22Rv1 (cell line): ENCODE data around the gene ACTR8.

ENCODE experiments used
- H3K27ac ChIP-seq: fragments of 450-650 bp; 2 replicates; pipeline ENCODE4 v1.5.1; 2017
- CTCF ChIP-seq: fragments of 450-650 bp; IDR thresholded peaks from 2 replicates; pipeline ENCODE4 v1.5.1; 2017; ENCODE audit warnings: mild to moderate bottlenecking
- ZFX ChIP-seq: fragments of 450-650 bp; IDR thresholded peaks from 2 replicates; pipeline ENCODE4 v1.6.1; 2017; ENCODE audit warnings: antibody characterized with exemption, borderline replicate concordance

Gene ACTR8

GRCh38 chr3:53842436-53843194, 39.3 kb downstream of the ACTR8 start:
- TF ChIP-seq ZFX = no peak
- peak; percentile 59 for TF ChIP-seq CTCF
- peak overlapping the region; percentile 89 for H3K27ac ChIP-seq

DNA sequence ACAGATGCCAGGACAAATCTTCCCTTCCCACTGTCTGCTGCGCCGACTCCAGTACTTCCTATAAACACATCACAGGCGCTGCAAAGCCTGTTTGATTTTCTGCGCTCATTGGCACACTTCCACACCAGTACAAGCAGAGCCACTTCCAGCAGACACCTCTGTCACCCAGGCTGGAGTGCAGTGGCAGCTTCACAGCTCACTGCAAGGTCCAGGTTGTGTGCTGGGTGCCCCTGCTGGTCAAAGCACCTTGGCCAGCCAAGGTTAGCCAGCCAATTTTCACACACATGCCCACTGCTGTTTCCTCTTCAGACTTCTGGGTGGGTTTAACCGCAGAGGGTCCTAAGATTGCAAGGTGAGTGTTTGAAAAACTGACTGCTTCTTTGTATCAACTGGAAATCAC, 40.7 kb downstream of the ACTR8 start:
- TF ChIP-seq CTCF = peak; percentile 49
- no peak for TF ChIP-seq ZFX
- H3K27ac ChIP-seq = peak overlapping the region; percentile 89

- TF ChIP-seq CTCF = no peak
- TF ChIP-seq ZFX = no peak
- no peak overlapping the region for H3K27ac ChIP-seq
Measured at GRCh38 chr3:53837331-53837730, 44.6 kb downstream of the ACTR8 start.

DNA sequence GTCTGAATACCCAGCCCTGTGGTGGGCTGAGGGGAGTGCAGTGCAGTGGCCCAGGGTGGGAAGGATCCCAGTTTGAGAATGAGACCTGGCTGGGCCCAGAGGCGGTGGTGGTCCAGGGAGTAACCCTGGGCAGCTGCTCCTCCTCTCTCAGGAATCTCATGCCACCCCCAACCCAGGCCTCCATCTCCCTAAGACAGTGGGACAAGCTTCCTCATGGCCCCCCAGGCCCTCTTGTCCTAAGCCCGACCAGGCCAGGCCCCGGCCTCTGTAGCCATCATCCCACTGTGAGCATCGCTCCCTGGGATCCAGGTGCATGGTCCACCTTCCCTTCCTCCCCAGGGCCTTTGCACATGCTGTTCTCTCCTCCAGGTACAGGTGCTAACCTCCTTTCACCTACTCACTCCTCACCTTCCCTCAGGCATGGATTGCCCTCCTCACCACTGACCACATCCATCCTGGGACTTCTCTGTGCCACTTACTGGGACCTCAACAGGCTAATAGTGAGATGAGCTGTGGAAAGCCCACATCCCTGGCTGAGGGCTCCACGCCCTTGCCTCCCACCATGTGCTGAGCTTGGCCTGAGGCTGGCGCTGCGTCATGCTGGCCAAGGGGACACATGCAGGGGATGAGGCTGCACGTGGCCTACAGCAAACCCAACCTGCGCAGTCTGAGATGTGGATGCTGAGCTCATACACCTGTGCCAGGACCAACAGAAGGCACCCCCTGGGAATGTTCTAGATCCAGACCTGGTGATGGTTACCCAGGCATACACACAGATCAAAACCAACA, 45.7 kb downstream of the ACTR8 start:
- no peak overlapping the region for H3K27ac ChIP-seq
- TF ChIP-seq CTCF (no peak), ZFX (no peak)

DNA sequence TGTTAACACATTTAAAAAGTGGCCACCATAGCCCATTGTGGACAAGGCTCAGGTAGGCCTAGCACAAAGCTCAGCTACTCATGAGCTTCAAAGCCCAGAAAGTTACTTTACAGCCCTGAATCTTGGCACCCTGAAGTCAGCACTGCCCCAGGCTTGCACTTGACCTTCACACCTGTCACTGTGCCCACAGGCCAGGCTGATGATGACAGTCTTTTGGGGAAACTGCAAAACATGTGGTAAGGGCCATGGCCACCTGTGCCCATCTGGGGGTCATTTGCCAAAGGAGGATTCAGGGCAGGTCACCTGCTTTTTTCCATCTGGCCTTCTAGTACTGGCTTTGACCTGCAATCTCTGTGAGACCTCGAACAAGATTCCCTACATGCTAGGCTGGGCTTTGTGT, 46.7 kb downstream of the ACTR8 start:
- no peak overlapping the region for H3K27ac ChIP-seq
- TF ChIP-seq CTCF (no peak), ZFX (no peak)

DNA sequence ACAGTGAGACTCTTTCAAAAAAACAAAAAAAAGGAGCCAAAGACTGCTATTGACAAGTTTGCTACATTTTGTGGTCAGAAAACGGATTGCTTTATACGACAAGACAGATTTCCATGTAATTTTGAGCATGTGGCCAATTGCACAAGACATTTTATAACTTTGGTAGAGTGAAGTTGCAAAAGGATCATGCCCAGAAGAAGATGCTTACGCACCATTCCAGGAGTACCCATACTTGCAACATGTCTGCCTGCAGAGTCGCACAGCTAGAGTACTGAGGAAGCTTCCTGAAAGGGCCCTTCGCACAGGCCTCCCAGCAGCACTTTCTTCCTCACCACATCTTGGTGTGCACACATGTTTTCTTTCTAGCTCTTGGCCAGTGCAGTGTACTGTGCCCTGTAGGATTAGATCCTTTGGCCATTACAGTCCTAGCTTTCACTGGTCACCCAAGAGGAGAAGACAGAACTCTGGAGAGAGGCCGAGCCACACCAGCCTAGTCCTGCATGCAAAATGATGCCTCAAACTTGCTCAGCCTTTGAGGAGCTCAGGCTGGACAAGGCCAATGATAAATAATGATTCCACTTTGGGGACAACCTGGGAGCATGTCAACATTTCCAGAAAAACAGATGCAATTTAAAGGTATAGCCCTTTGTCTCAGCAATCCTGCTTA, 47.4 kb downstream of the ACTR8 start:
- TF ChIP-seq CTCF (no peak), ZFX (no peak)

DNA sequence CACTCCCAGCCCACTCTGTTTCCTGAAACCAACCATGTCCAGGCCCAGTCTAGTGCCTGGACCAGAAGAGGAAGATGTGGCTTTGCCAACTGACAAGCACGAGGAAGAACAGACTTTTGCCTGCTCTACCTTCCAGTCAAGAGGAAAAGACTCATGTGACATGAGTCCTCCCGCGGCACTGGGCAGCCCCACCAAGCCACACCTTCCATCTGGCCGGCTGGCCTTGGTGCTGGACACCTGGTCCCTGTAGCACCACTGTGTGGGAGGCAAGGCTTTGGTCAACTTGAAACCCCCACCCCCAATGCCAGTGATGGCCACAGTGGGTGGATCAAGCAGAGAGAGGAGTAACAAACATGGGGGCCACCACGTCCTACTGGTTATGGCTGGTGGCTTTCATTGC, 48.3 kb downstream of the ACTR8 start:
- TF ChIP-seq CTCF = no peak
- no peak for TF ChIP-seq ZFX
- no peak overlapping the region for H3K27ac ChIP-seq

More for the DNA sequence above, 47.4 kb downstream of the ACTR8 start:
- no peak overlapping the region for H3K27ac ChIP-seq
